Left colon (tissue), 2 donors: ENCODE measurements around the gene HK1. TPM values are rescaled to one million over a fixed set of nuclear protein-coding genes. Genes with fewer than 3 reads are reported as not detected.
"Not testable (repeated sequence)": the region's sequence is repeated elsewhere in the genome, so short reads cannot be mapped to it uniquely, and the experiment has no call there.

Experiments used
- ATAC-seq: fragments of 200-7000 bp; cut with Tn5 transposase; one replicate; pipeline ENCODE4 v1.9.1; 2020; ENCODE audit warnings: mild to moderate bottlenecking, moderate library complexity
- DNase-seq, 2 donors: peaks; one replicate each; pipeline ENCODE4 v3.0.0-alpha.2; 2020
- intact Hi-C, 2 donors: fragments of 100-400 bp; cut with DNase I in 1 of 2; cut with micrococcal nuclease in 1 of 2; formaldehyde crosslinking; loops; one replicate each; pipeline versions ENCODE4 v1.11.2 to v1.14.0; 2022; cut with DNase I, micrococcal nuclease
- total RNA-seq, 2 donors: library from RNA; stranded (reverse); fragmentation: NEBNext Ultra II Directional; extraction: Animal tissue kit (Norgen Biotek cat#: 25700); gene quantifications; one replicate each; pipeline ENCODE4 v1.2.1, GENCODE V29; 2021
- donor health status: DM: no; HTN: no; CAD: no.
- donor health status: DM: yes; HTN: yes; CAD: no.

The HK1 gene
- total RNA-seq, 2 donors from 2014 or later: 64.1 to 90.4 TPM

GRCh38 chr10:69439813-69440506 lies 161.7 kb downstream of the HK1 start:
- peak; percentile 44 for ATAC-seq
- DNase-seq: no peak
- intact Hi-C loops: no loop called here

- intact Hi-C loops: no loop called here
- DNase-seq (no peak), ATAC-seq (no peak)
Observed at GRCh38 chr10:69443354-69443753, 165.1 kb downstream of the HK1 start.

DNA sequence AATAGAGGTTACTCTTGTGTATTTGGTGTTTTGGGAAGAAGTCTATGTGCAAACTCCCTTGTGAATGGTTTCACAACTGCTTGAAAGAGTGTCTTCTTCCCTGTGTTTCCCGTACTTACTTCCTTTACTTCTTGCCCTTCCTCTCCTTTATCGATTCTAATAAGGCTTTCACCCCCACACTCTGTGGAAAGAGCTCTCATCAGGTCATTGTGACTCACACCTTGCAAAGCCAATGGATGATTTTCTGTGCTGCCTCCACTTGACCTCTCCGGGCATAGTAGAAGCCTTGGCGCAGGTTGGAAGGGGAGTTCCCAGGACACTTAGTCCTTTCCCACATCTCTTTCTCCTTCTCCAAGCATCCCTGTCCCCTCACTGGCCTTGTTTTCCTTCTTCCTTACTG lies 166.7 kb downstream of the HK1 start:
- DNase-seq (no peak), ATAC-seq (no peak)
- intact Hi-C loops: no loop called here

DNA sequence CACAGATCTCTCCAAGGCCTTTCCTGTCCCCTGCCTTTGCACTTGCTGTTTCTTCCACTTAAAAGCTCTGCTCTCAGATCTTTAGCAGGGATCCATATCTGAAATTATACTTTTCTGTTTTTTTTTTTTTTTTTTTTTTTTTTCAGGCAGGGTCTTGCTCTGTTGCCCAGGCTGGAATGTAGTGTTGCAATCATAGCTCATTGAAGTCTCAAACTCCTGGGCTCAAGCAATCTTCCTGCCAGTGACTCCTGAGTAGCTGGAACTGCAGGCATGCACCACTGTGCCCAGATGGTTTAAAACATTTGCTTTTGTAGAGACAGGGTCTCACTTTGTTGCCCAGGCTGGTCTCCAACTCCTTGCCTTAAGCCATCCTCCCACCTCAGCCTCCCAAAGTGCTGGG lies 167.9 kb downstream of the HK1 start:
- ATAC-seq (no peak), DNase-seq (no peak)
- intact Hi-C loops: no loop called here

GRCh38 chr10:69446650-69447151 lies 168.4 kb downstream of the HK1 start:
- ATAC-seq (peak; percentile 20), DNase-seq (no peak)
- intact Hi-C loops: no loop called here

- peak; percentile 57 for ATAC-seq
- intact Hi-C loops: no loop called here
Observed at GRCh38 chr10:69449841-69450240, 171.5 kb downstream of the HK1 start.

GRCh38 chr10:69450395-69450794 lies 172.1 kb downstream of the HK1 start:
- ATAC-seq, DNase-seq, intact Hi-C loops: not testable (repeated sequence)

More at GRCh38 chr10:69449841-69450240, 171.5 kb downstream of the HK1 start:
- DNase-seq: peak; percentile 75 to 78

DNA sequence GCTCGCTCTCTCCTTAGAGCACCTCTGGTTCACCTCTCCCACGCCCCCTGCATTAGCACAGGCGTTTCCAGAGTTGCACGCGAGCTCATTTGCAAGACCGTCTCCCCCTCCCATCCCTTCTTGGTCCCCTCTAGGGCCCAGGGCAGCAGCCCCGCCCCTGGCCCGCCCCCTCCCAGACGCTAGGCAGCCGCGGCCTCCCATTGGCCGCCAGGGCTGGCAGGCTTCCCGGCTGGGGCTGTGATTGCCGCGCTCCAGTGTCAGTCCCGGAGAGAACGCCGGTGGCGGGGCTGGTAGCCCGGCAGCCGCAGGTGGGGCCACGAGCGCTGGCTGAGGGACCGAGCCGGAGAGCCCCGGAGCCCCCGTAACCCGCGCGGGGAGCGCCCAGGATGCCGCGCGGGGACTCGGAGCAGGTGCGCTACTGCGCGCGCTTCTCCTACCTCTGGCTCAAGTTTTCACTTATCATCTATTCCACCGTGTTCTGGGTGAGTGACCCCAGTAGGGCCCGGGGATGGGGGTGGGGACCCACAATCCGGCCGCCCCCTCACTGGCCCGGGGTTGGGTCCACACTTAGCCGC lies 173.0 kb downstream of the HK1 start, which contains the start of gene TSPAN15:
Gene TSPAN15, plus strand, starts transcription at position 257 of the 575 bp plus-strand sequence. Its CDS starts 130 bp downstream, at position 387.
- intact Hi-C loops: no loop called here
- DNase-seq: peak; percentile 94 to 95
- ATAC-seq: peak; percentile 76

Other genes starting within 250 kb of the HK1 start
- 10 to 100 TPM; 19.5 to 38.0 TPM for gene SRGN, start 190.4 kb upstream of the HK1 start, total RNA-seq
- 10 to 100 TPM; 58.3 to 67.6 TPM for gene VPS26A, start 154.3 kb upstream of the HK1 start, total RNA-seq
- gene SUPV3L1, start 98.3 kb upstream of the HK1 start, total RNA-seq: 10 to 100 TPM; 24.3 to 30.1 TPM
- 10 to 100 TPM; 24.9 to 37.8 TPM for gene HKDC1, start 58.2 kb upstream of the HK1 start, total RNA-seq
- 10 to 100 TPM in 1 of 2 donors, under 1 TPM in 1; 0.61 to 26.8 TPM for gene TACR2, start 138.4 kb downstream of the HK1 start, total RNA-seq
- 100 to 1,000 TPM; 142 to 145 TPM for gene TSPAN15, start 173.0 kb downstream of the HK1 start, total RNA-seq